CD4-positive, alpha-beta T cell (primary cell): Measurements from ENCODE around the gene CYP3A4. TPM values are rescaled to one million over a fixed set of nuclear protein-coding genes. Genes with fewer than 3 reads are reported as not detected.

Experiments used
- ATAC-seq: fragments of 200-7000 bp; cut with Tn5 transposase; one replicate; pipeline ENCODE4 v1.10.0; 2022; ENCODE audit warnings: mild to moderate bottlenecking; ENCODE audit not compliant: poor library complexity
- CTCF ChIA-PET: fragments of 350-600 bp; sonication (Branson Sonifier 250); formaldehyde crosslinking; loops from one replicate; lab custom pipeline; 2021; ENCODE audit warnings: antibody characterized with exemption, inconsistent platforms; lab: Charles Lee
- POLR2A ChIA-PET: fragments of 350-600 bp; sonication (Branson Sonifier 250); formaldehyde crosslinking; loops from one replicate; lab custom pipeline; 2021; ENCODE audit warnings: antibody characterized with exemption, inconsistent platforms; lab: Charles Lee
- DNase-seq, 14 experiments: peaks; one replicate each; pipeline ENCODE4 v3.0.0-alpha.2; 2013 to 2020; ENCODE audit warnings: mixed read lengths in 2 of 14
- H3K27ac ChIP-seq, 2 donors: one replicate each; pipeline versions ENCODE4 v1.5.1 to v1.7.0; 2013; ENCODE audit warnings: low read length in 2 of 2, low read depth in 1 of 2, mild to moderate bottlenecking in 1 of 2
- H3K27me3 ChIP-seq, 2 experiments: 1 replicate in 1 of 2; 2 replicates in 1 of 2; pipeline versions ENCODE4 v1.6.1 to v1.7.0; 2013; ENCODE audit warnings: low read length in 2 of 2, control low read depth in 1 of 2, mild to moderate bottlenecking in 1 of 2, moderate library complexity in 1 of 2; ENCODE audit not compliant: insufficient read depth in 2 of 2, control insufficient read depth in 1 of 2
- H3K36me3 ChIP-seq: one replicate; pipeline ENCODE4 v1.6.1; 2013; ENCODE audit warnings: low read length, control low read depth; ENCODE audit not compliant: insufficient read depth
- H3K4me1 ChIP-seq: one replicate; pipeline ENCODE4 v1.6.1; 2013; ENCODE audit warnings: low read length, control low read depth; ENCODE audit not compliant: insufficient read depth
- H3K4me3 ChIP-seq: one replicate; pipeline ENCODE4 v1.5.1; 2013; ENCODE audit warnings: mild to moderate bottlenecking, low read length, moderate library complexity
- H3K9me3 ChIP-seq, 2 experiments: 1 replicate in 1 of 2; 2 replicates in 1 of 2; pipeline versions ENCODE4 v1.6.1 to v1.7.0; 2013; ENCODE audit warnings: low read length in 2 of 2, mild to moderate bottlenecking in 2 of 2, control low read depth in 1 of 2, moderate library complexity in 1 of 2; ENCODE audit not compliant: control insufficient read depth in 1 of 2, insufficient read depth in 1 of 2
- H3K27ac Mint-ChIP-seq: one replicate; pipeline ENCODE4 v1.8.0; 2020; ENCODE audit warnings: mixed read lengths
- H3K27me3 Mint-ChIP-seq: one replicate; pipeline ENCODE4 v1.8.0; 2021; ENCODE audit warnings: mixed read lengths
- H3K36me3 Mint-ChIP-seq: one replicate; pipeline ENCODE4 v1.8.0; 2021; ENCODE audit warnings: low read depth, mixed read lengths
- H3K4me1 Mint-ChIP-seq: one replicate; pipeline ENCODE4 v1.8.0; 2021; ENCODE audit warnings: low read depth, mixed read lengths
- H3K4me3 Mint-ChIP-seq: one replicate; pipeline ENCODE4 v1.8.0; 2020; ENCODE audit warnings: mild to moderate bottlenecking, mixed read lengths
- H3K9me3 Mint-ChIP-seq: one replicate; pipeline ENCODE4 v1.8.0; 2020; ENCODE audit warnings: mixed read lengths
- CTCF ChIP-seq: fragments of 200-600 bp; IDR thresholded peaks from one replicate; pipeline ENCODE4 v1.8.0; 2022; ENCODE audit warnings: antibody characterized with exemption, mild to moderate bottlenecking
- intact Hi-C, 2 experiments: fragments of 100-400 bp; cut with DNase I in 1 of 2; cut with micrococcal nuclease in 1 of 2; formaldehyde crosslinking; loops; one replicate each; pipeline versions ENCODE4 v1.15.1 to v1.9.0; 2023 to 2025; cut with DNase I, micrococcal nuclease
- total RNA-seq, 174 experiments: library from RNA in 2 of 174; stranded (reverse) in 2 of 174; gene quantifications; one replicate each; pipeline ENCODE4 v1.2.3 and lab custom pipeline; 2021 to 2026

Gene CYP3A4
- total RNA-seq, 2 experiments from 2014 or later, result not detected

DNA sequence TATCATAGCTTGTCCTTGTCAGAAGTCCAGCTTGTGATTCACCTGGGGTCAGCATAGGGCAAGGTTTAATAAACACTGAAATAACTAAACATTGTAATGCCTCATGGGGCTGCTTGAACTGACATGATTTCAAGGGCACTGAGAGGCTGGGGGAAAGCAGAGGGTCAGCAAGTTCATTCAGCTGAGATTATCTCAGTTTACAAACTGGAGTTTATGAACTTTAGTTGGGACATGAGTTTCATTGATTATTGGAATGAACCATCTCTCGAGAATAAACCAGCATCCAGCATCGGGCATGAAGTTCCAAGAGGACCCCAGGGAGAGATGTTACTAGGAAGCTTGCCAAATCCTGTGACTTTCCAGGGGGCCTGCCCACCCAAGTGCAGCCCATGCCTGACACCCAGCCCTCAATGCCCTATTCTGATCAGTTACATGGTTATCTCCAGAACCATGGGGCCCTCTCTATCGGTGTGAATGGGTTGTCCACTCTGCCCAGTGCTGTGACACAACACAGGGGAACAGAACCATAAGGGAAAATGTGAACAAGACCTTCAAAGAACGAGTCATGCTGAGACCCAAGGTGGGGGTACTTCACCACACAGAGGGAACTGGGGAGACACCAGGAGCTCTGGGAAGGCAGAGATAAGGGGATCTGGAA is 41.1 kb downstream of the CYP3A4 start:
- TF ChIP-seq CTCF, result no peak
- Mint-ChIP-seq H3K27ac (no peak overlapping the region), H3K27me3 (no peaks in the 10 kb centered on the region), H3K4me1 (no peaks in the 10 kb centered on the region), H3K36me3 (no peaks in the 10 kb centered on the region), H3K9me3 (no peaks in the 10 kb centered on the region), H3K4me3 (no peak overlapping the region)
- ChIA-PET POLR2A (no interaction called here), CTCF (no interaction called here)
- Histone ChIP-seq H3K4me1 (no peaks in the 10 kb centered on the region), H3K27ac (no peak overlapping the region), H3K36me3 (no peaks in the 10 kb centered on the region), H3K27me3 (no peaks in the 10 kb centered on the region), H3K4me3 (no peak overlapping the region), H3K9me3 (no peaks in the 10 kb centered on the region)
- DNase-seq (no peak), ATAC-seq (no peak)
- intact Hi-C loops, result no loop called here

GRCh38 chr7:99741441-99741795 is 42.6 kb downstream of the CYP3A4 start:
- no peaks in the 10 kb centered on the region for H3K36me3 Mint-ChIP-seq
- no peak overlapping the region for H3K27ac ChIP-seq
- no peak overlapping the region for H3K27ac Mint-ChIP-seq
- ATAC-seq (no peak), DNase-seq (no peak)
- no peaks in the 10 kb centered on the region for H3K4me1 Mint-ChIP-seq
- H3K9me3 ChIP-seq, result no peaks in the 10 kb centered on the region
- no peaks in the 10 kb centered on the region for H3K9me3 Mint-ChIP-seq
- no peak overlapping the region for H3K4me3 ChIP-seq
- no peaks in the 10 kb centered on the region for H3K36me3 ChIP-seq
- no peaks in the 10 kb centered on the region for H3K4me1 ChIP-seq
- H3K27me3 ChIP-seq, result no peaks in the 10 kb centered on the region
- no peak for TF ChIP-seq CTCF
- intact Hi-C loops, result no loop called here
- no peak overlapping the region for H3K4me3 Mint-ChIP-seq
- POLR2A ChIA-PET, result no interaction called here
- CTCF ChIA-PET, result no interaction called here
- no peaks in the 10 kb centered on the region for H3K27me3 Mint-ChIP-seq

- TF ChIP-seq CTCF, result no peak
- H3K4me3 Mint-ChIP-seq, result no peak overlapping the region
- H3K9me3 Mint-ChIP-seq, result no peaks in the 10 kb centered on the region
- Histone ChIP-seq H3K4me1 (no peaks in the 10 kb centered on the region), H3K4me3 (no peak overlapping the region), H3K36me3 (no peaks in the 10 kb centered on the region), H3K27ac (no peak overlapping the region), H3K27me3 (no peaks in the 10 kb centered on the region), H3K9me3 (no peaks in the 10 kb centered on the region)
- ChIA-PET POLR2A (no interaction called here), CTCF (no interaction called here)
- intact Hi-C loops, result no loop called here
- H3K36me3 Mint-ChIP-seq, result no peaks in the 10 kb centered on the region
- H3K27ac Mint-ChIP-seq, result no peak overlapping the region
- ATAC-seq, result no peak
- H3K27me3 Mint-ChIP-seq, result no peaks in the 10 kb centered on the region
- DNase-seq, result no peak
- H3K4me1 Mint-ChIP-seq, result no peaks in the 10 kb centered on the region
Measured at GRCh38 chr7:99740573-99741440, 43.2 kb downstream of the CYP3A4 start.
